Skeletal muscle satellite cell (primary cell): Measurements from ENCODE around the gene DOCK3.
"Not testable (repeated sequence)": the region's sequence is repeated elsewhere in the genome, so short reads cannot be mapped to it uniquely, and the experiment has no call there.

Experiments
- H3K27me3 ChIP-seq: 2 replicates; pipeline ENCODE4 v1.7.0; 2013; ENCODE audit warnings: low read length; ENCODE audit not compliant: control insufficient read depth, insufficient read depth
- H3K36me3 ChIP-seq: 2 replicates; pipeline ENCODE4 v1.7.0; 2013; ENCODE audit warnings: mild to moderate bottlenecking, control low read depth, low read length; ENCODE audit not compliant: insufficient read depth
- H3K4me1 ChIP-seq: 2 replicates; pipeline ENCODE4 v1.7.0; 2013; ENCODE audit warnings: low read length; ENCODE audit not compliant: control insufficient read depth, insufficient read depth
- H3K4me2 ChIP-seq: 2 replicates; pipeline ENCODE4 v1.7.0; 2013; ENCODE audit warnings: mild to moderate bottlenecking, low read length
- H3K4me3 ChIP-seq: 2 replicates; pipeline ENCODE4 v1.7.0; 2013; ENCODE audit warnings: low read length
- H3K9ac ChIP-seq: 2 replicates; pipeline ENCODE4 v1.7.0; 2013; ENCODE audit warnings: mild to moderate bottlenecking, low read depth, low read length, moderate library complexity
- H3K9me3 ChIP-seq: replicated peaks from 2 replicates; pipeline ENCODE4 v1.7.0; 2013; ENCODE audit warnings: mild to moderate bottlenecking, control low read depth, low read length

Gene DOCK3

DNA sequence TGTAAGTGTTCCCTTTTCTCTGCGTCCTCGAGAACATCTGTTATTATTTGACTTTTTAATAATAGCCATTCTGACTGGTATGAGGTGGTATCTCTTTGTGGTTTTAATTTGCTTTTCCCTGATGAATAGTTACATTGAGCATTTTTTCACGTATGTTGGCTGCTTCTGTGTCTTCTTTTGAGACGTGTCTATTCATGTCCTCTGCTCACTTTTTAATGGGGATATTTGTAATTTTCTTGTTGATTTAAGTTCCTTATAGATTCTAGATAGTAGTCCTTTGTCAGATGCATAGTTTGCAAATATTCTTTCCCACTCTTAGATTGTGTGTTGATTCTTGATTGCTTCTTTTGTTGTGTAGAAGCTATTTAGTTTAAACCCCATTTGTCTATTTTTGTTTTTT is 179.2 kb downstream of the DOCK3 start:
- H3K9me3 ChIP-seq = no peaks in the 10 kb centered on the region
- no peak overlapping the region for H3K4me3 ChIP-seq
- H3K36me3 ChIP-seq = no peaks in the 10 kb centered on the region
- no peaks in the 10 kb centered on the region for H3K27me3 ChIP-seq
- no peak overlapping the region for H3K9ac ChIP-seq
- no peak overlapping the region for H3K4me2 ChIP-seq
- H3K4me1 ChIP-seq = no peaks in the 10 kb centered on the region

DNA sequence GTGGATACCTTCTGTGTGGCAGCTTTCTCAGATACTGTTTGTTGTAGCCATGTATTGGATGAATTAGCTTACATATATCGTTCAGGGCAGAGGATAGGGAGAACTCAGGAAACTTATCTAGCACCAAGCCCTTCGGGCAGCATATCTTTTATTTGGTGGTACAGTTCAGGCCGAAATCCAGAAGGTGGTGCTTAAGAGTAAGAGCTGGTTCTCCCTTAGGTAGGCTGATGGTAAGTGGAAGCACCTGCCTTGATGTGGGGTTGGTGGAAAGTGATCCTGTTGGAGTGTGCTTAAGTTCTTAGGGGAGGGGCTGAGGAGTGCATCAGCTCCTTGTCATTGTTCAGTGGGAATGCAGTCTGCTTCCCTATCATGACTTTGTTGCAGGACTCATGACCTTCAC is 187.5 kb downstream of the DOCK3 start:
- H3K27me3 ChIP-seq = no peaks in the 10 kb centered on the region
- H3K4me3 ChIP-seq = no peak overlapping the region
- no peaks in the 10 kb centered on the region for H3K9me3 ChIP-seq
- H3K4me1 ChIP-seq = no peaks in the 10 kb centered on the region
- no peak overlapping the region for H3K4me2 ChIP-seq
- H3K9ac ChIP-seq = no peak overlapping the region
- no peaks in the 10 kb centered on the region for H3K36me3 ChIP-seq

DNA sequence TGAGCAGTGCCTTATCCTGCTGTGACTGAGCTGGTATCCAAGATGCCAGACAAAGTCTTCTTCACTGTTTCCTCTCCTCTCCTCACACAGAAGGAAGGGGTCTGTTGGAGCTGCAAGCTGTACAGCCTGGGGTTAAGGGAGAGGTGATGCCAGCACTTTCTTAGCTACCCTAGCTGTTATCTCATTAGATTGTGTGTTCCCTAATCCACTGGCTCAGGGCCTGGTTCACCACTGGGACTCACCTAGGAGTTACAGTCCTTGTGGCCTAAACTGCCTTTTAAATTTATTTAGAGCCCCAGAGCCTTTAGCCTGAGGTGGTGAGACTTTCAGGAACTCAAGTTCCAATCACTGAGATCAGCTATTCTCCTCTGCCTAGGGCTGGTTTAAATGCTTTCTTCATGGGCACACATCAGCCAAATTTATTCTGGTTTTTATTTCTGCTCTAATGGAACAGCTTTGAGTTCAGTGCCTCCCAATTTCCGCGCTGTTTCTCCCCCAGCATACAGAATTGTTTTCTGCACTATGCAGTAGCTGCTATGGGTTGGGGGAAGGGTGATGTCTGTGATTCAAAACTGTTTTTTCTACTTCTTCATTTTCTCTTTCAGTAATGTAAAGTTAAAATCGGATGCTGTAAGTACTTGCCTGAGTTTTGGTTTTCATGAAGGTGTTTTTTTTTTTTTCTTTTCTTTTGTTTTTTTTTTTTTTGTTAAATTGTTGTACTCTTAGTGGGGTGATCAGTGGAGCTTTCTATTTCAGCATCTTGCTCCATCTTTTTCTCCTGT is 198.8 kb downstream of the DOCK3 start:
- Histone ChIP-seq H3K27me3 (no peaks in the 10 kb centered on the region), H3K4me2 (no peak overlapping the region), H3K4me1 (no peaks in the 10 kb centered on the region), H3K36me3 (no peaks in the 10 kb centered on the region), H3K4me3 (no peak overlapping the region), H3K9ac (no peak overlapping the region), H3K9me3 (no peaks in the 10 kb centered on the region)

DNA sequence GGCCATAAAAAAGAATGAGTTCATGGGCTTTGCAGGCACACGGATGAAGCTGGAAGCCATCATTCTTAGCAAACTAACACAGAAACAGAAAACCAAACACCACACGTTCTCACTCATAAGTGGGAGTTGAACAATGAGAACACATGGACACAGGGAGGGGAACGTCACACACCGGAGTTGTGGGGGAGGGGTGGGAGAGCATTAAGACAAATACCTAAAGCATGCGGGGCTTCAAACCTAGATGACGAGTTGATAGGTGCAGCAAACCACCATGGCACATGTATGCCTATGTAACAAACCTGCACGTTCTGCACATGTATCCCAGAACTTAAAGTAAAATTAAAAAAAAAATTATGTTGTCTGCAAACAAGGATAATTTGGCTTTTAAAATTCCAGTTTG is 200.1 kb downstream of the DOCK3 start:
- not testable (repeated sequence) for H3K36me3 ChIP-seq, H3K27me3 ChIP-seq, H3K4me1 ChIP-seq, H3K4me2 ChIP-seq, H3K9ac ChIP-seq, H3K9me3 ChIP-seq, H3K4me3 ChIP-seq

DNA sequence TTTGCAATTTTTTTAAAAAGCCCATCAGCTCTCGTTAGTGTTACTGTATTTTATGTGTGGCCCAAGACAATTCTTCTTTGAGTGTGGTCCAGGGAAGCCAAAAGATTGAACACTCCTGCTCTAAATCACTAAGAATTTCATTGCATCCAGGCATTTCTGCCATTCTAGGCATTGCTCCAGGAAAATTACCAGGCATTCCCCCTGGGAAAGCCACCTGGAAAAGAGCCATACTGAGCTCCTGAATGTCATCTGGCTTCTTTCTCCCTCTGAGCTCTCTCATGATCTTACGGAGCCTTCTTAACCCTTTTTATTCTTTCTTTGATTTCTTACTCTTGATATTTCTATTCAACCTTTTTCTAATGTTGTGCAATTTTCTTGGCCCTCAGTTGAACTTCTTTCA is 202.2 kb downstream of the DOCK3 start:
- no peaks in the 10 kb centered on the region for H3K4me1 ChIP-seq
- H3K9me3 ChIP-seq = no peaks in the 10 kb centered on the region
- H3K27me3 ChIP-seq = no peaks in the 10 kb centered on the region
- no peak overlapping the region for H3K4me2 ChIP-seq
- H3K9ac ChIP-seq = no peak overlapping the region
- no peak overlapping the region for H3K4me3 ChIP-seq
- H3K36me3 ChIP-seq = no peaks in the 10 kb centered on the region

DNA sequence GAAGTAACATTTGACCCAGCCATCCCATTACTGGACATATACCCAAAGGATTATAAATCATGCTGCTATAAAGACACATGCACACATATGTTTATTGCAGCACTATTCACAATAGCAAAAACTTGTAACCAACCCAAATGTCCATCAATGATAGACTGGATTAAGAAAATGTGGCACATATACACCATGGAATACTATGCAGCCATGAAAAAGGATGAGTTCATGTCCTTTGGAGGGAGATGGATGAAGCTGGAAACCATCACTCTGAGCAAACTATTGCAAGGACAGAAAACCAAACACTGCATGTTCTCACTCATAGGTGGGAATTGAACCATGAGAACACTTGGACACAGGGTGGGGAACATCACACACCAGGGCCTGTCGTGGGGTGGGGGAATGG is 208.0 kb downstream of the DOCK3 start:
- H3K4me2 ChIP-seq, H3K4me1 ChIP-seq: not testable (repeated sequence)

DNA sequence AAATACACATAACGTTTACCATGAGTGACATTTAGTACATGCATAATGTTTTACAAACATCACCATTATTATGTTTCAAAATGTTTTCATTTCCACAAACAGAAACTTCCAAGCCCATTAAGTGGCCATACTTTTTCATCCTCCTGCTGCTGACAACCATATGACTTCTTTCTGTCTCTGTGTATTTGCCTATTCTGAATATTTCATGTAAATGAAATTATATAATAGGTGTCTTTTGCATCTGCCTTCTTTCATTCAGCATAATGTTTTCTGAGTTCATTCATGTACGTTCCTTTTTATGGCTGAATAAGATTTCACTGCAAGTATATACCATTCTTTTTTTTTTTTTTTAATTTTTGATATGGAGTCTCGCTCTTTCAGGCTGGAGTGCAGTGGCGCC is 209.0 kb downstream of the DOCK3 start:
- no peaks in the 10 kb centered on the region for H3K4me1 ChIP-seq
- no peak overlapping the region for H3K4me2 ChIP-seq
- H3K4me3 ChIP-seq = no peak overlapping the region
- H3K27me3 ChIP-seq = no peaks in the 10 kb centered on the region
- no peak overlapping the region for H3K9ac ChIP-seq
- H3K36me3 ChIP-seq = no peaks in the 10 kb centered on the region
- no peaks in the 10 kb centered on the region for H3K9me3 ChIP-seq

More for the DNA sequence above, 208.0 kb downstream of the DOCK3 start:
- H3K9ac ChIP-seq, H3K9me3 ChIP-seq, H3K36me3 ChIP-seq, H3K4me3 ChIP-seq, H3K27me3 ChIP-seq: not testable (repeated sequence)

DNA sequence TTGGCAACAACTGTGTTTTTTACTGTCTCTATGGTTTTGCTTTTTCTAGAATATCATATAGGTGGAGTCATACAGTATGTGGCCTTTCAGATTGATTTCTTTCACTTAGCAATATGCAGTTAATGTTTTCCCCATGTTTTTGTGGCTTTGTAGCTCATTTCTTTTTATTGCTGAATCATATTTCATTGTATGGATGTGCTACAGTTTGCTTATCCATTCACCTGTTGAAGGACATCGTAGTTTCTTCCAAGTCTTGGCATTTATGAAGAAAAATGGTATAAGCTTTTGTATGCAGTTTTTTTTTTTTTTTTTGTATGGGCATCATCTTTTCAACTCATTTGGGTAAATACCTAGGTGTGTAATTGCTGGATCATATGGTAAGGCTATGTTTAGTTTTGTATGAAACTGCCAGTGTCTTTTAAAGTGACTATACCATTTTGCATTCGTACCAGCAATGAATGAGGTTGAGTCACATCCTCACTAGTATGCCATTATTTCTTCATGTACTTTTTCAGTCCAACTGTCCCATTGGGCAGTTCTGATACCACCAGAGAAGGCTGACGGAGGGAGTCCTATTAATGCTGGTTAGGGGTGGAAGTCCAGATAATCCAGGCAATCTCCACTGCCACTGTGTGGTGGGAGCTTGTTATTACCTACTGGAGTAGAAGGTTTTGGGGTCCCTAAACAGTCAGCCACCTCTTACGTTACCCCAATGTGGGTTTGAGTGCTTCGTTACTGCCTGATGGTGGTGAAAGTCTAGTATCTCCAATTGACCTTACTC is 210.5 kb downstream of the DOCK3 start:
- Histone ChIP-seq H3K9ac (no peak overlapping the region), H3K36me3 (no peaks in the 10 kb centered on the region), H3K4me2 (no peak overlapping the region), H3K4me3 (no peak overlapping the region), H3K4me1 (no peaks in the 10 kb centered on the region), H3K27me3 (no peaks in the 10 kb centered on the region), H3K9me3 (no peaks in the 10 kb centered on the region)

DNA sequence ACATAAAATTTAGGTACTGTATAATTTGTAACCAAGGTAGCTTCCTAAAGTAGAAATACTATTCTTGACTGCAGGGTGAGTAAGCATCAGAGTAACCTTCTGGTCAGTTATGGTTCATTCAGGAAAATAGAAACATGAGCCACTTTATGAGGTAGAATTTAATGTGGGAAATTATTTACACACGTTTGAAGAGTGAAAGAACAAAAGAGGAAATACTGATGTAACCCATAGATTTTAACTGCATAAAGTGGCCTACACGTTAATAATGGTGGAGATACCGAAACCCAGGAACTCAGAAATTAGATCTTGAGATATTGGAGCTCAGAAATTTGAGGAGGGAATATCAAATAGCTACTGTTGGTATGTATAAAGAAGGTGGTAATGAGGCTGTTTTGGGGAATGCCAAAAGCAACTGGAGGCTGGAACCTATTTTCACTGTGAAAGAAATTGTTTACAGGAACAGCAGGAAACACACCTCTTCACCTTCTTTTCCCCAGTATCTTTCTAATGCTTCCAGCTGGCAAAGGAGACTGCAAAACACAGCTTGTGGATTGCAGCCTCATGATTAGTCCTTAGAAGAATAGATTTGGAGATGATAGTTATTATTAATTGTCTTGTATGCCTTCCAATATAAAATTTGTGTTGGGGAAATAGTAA is 216.1 kb downstream of the DOCK3 start:
- Histone ChIP-seq H3K9me3 (no peaks in the 10 kb centered on the region), H3K27me3 (no peaks in the 10 kb centered on the region), H3K36me3 (no peaks in the 10 kb centered on the region), H3K4me3 (no peak overlapping the region), H3K4me1 (no peaks in the 10 kb centered on the region), H3K4me2 (no peak overlapping the region), H3K9ac (no peak overlapping the region)

DNA sequence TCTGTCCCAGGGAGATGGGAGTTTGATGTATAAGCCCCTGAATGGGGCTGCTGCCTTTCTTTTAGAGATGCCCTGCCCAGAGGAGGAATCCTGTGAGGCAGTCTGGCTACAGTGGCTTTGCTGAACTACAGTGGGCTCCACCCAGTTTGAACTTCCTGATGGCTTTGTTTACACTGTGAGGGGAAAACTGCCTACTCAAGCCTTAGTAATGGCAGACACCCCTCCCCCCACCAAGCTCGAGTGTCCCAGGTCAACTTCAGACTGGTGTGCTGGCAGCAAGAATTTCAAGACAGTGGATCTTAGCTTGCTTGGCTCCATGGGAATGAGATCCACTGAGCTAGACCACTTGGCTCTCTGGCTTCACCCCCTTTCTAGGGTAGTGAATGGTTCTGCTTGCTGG is 226.4 kb downstream of the DOCK3 start:
- H3K4me1 ChIP-seq, H3K4me3 ChIP-seq, H3K9me3 ChIP-seq, H3K9ac ChIP-seq, H3K4me2 ChIP-seq, H3K27me3 ChIP-seq, H3K36me3 ChIP-seq: not testable (repeated sequence)

DNA sequence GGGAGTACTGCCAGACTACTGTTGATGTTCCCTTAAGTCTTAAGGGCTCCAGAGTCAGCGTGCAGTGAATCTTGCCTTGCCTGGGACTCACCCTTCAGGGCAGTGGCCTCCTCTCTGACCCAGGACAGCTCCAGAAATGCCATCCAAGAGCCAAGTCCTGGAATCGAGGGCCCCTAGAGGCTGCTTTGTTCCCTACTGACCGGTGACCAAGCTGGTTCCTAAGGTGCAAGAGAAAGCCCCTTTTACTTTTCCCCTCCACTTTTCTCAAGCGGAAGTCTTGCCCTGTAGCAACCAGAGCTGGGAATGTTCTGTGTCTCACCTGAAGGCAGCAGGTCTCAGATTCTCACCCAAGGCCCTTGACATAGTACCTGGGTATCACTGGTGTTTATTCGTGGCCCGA is 238.0 kb downstream of the DOCK3 start:
- Histone ChIP-seq H3K4me1 (no peaks in the 10 kb centered on the region), H3K4me3 (no peak overlapping the region), H3K4me2 (no peak overlapping the region), H3K9me3 (no peaks in the 10 kb centered on the region), H3K36me3 (no peaks in the 10 kb centered on the region), H3K9ac (no peak overlapping the region), H3K27me3 (no peaks in the 10 kb centered on the region)
